ENCODE data around the gene C20orf141. TPM values are rescaled to one million over a fixed set of nuclear protein-coding genes. Genes with fewer than 3 reads are reported as not detected.
"Not testable (repeated sequence)": the region's sequence is repeated elsewhere in the genome, so short reads cannot be mapped to it uniquely, and the experiment has no call there.

Gene C20orf141
- total RNA-seq, 1 donor from 2014 or later = not detected

GRCh38 chr20:2816583-2817340 lies 2.0 kb downstream of the C20orf141 start:
- Mint-ChIP-seq H3K9me3 (peaks cover 13% of the 10 kb centered on the region), H3K4me1 (ENCODE audit: low read depth) (peaks cover 6% of the 10 kb centered on the region), H3K36me3 (ENCODE audit: low read depth) (no peaks in the 10 kb centered on the region), H3K27ac (no peak overlapping the region), H3K27me3 (ENCODE audit: low read depth) (peaks cover 58% of the 10 kb centered on the region), H3K4me3 (ENCODE audit: low read depth) (no peak overlapping the region)
- intact Hi-C loops (cut with micrococcal nuclease) = no loop called here
- DNase-seq (ENCODE audit: low spot score) = no peak

GRCh38 chr20:2817341-2817726 lies 2.5 kb downstream of the C20orf141 start:
- Mint-ChIP-seq H3K9me3 (peaks cover 7% of the 10 kb centered on the region), H3K36me3 (ENCODE audit: low read depth) (no peaks in the 10 kb centered on the region), H3K4me3 (ENCODE audit: low read depth) (no peak overlapping the region), H3K27ac (no peak overlapping the region), H3K27me3 (ENCODE audit: low read depth) (peaks cover 53% of the 10 kb centered on the region), H3K4me1 (ENCODE audit: low read depth) (peaks cover 7% of the 10 kb centered on the region)
- no peak for DNase-seq (ENCODE audit: low spot score)
- intact Hi-C loops (cut with micrococcal nuclease) = no loop called here

DNA sequence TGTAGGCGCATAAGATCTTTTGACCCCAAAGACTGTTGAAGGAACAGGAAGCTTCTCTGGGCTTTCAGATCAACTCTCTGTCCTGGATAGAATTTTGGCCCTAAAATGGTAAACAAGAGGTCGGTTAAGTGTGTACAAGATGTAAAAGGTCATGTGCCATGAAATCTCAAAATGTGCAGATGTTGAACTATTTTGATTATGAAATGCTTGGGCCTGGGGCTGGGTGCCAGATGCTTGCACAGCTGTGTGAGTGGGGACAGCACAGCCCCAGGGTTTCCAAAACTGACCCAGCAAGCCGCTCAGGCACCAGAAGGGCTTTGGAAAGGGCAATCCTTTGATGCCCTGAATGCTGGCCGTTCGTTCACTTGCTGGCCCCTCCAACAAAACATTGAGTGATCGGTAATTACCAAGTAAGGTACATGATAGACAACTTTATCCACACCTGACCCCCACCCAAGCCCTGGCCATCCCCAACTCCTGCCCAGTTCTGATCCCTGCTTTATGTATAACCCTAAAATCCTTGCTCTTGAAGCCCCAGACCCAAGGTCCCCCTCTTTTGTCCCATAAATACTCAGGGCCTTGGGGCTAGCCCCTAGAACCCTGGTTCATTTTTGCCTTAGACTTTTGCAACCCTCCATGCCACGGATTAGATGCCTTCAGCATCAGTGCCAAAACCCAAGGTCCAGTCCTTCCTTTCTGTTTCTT lies 3.3 kb downstream of the C20orf141 start:
- Mint-ChIP-seq H3K36me3 (ENCODE audit: low read depth) (no peaks in the 10 kb centered on the region), H3K4me1 (ENCODE audit: low read depth) (peaks cover 7% of the 10 kb centered on the region), H3K27ac (no peak overlapping the region), H3K9me3 (peaks cover 4% of the 10 kb centered on the region), H3K27me3 (ENCODE audit: low read depth) (peaks cover 49% of the 10 kb centered on the region), H3K4me3 (ENCODE audit: low read depth) (no peak overlapping the region)
- no peak for DNase-seq (ENCODE audit: low spot score)
- intact Hi-C loops (cut with micrococcal nuclease) = no loop called here

- intact Hi-C loops (cut with micrococcal nuclease) = no loop called here
Observed at GRCh38 chr20:2820084-2820895, 5.5 kb downstream of the C20orf141 start.

GRCh38 chr20:2820896-2821869 lies 6.4 kb downstream of the C20orf141 start:
- no peak for DNase-seq (ENCODE audit: low spot score)
- peaks cover 40% of the 10 kb centered on the region for H3K27me3 Mint-ChIP-seq (ENCODE audit: low read depth)
- no peaks in the 10 kb centered on the region for H3K36me3 Mint-ChIP-seq (ENCODE audit: low read depth)
- no peak overlapping the region for H3K27ac Mint-ChIP-seq
- peaks cover 12% of the 10 kb centered on the region for H3K4me1 Mint-ChIP-seq (ENCODE audit: low read depth)
- no peaks in the 10 kb centered on the region for H3K9me3 Mint-ChIP-seq
- H3K4me3 Mint-ChIP-seq (ENCODE audit: low read depth) = peak overlapping the region; percentile 39
- intact Hi-C loops (cut with micrococcal nuclease) = no loop called here

More at GRCh38 chr20:2820084-2820895, 5.5 kb downstream of the C20orf141 start:
- no peaks in the 10 kb centered on the region for H3K36me3 Mint-ChIP-seq (ENCODE audit: low read depth)
- H3K4me1 Mint-ChIP-seq (ENCODE audit: low read depth) = peaks cover 7% of the 10 kb centered on the region
- H3K27me3 Mint-ChIP-seq (ENCODE audit: low read depth) = peaks cover 35% of the 10 kb centered on the region
- no peak overlapping the region for H3K4me3 Mint-ChIP-seq (ENCODE audit: low read depth)
- no peaks in the 10 kb centered on the region for H3K9me3 Mint-ChIP-seq
- H3K27ac Mint-ChIP-seq = no peak overlapping the region
- no peak for DNase-seq (ENCODE audit: low spot score)

DNA sequence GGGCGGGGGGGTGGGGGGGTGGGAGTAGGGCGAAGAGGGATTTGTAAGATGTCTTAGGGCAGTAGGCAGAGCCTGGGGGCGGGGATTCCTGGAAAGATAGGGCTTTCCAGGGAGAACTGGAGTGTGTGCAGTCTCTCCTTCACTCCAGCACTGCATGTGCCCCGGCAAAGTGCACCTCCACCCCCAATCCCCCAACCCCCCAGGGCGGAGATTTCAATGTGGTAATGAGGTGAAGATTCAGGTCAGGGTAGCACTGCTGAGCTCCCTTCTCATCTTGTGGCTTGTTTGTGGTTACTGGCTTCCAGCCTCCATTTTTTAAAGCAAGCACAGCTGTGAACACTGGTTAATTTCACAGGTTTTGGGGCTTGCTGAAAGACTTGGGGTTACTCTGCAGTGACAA lies 7.3 kb downstream of the C20orf141 start:
- peaks cover 48% of the 10 kb centered on the region for H3K27me3 Mint-ChIP-seq (ENCODE audit: low read depth)
- intact Hi-C loops (cut with micrococcal nuclease) = no loop called here
- no peak overlapping the region for H3K4me3 Mint-ChIP-seq (ENCODE audit: low read depth)
- no peaks in the 10 kb centered on the region for H3K9me3 Mint-ChIP-seq
- peak; percentile 56 for DNase-seq (ENCODE audit: low spot score)
- H3K36me3 Mint-ChIP-seq (ENCODE audit: low read depth) = no peaks in the 10 kb centered on the region
- peaks cover 21% of the 10 kb centered on the region for H3K4me1 Mint-ChIP-seq (ENCODE audit: low read depth)
- no peak overlapping the region for H3K27ac Mint-ChIP-seq

GRCh38 chr20:2825761-2826160 lies 11.0 kb downstream of the C20orf141 start:
- Mint-ChIP-seq H3K27ac (no peak overlapping the region), H3K27me3 (ENCODE audit: low read depth) (peaks cover 44% of the 10 kb centered on the region), H3K36me3 (ENCODE audit: low read depth) (no peaks in the 10 kb centered on the region), H3K9me3 (no peaks in the 10 kb centered on the region), H3K4me1 (ENCODE audit: low read depth) (peaks cover 21% of the 10 kb centered on the region), H3K4me3 (ENCODE audit: low read depth) (peak overlapping the region; percentile 52)
- intact Hi-C loops (cut with micrococcal nuclease) = no loop called here
- DNase-seq (ENCODE audit: low spot score) = no peak

DNA sequence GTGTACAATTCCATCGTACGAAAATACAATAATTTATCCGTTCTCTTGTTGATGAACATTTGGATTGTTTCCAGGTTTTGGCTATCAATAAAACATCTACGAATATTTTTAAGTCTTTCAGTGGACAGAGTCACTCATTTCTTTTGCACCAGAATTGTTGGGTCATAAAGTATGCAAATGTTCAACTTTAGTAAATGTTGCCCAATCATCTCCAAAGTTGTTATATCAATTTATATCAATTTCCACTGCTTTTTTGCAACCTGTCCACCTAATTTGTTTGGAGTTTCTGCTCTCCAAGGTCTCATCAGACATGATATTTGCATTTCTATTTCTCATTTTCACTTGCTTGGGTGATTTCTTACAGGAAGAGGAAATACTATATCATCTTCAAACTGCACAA lies 11.9 kb downstream of the C20orf141 start:
- Mint-ChIP-seq H3K4me3 (ENCODE audit: low read depth) (no peak overlapping the region), H3K4me1 (ENCODE audit: low read depth) (peaks cover 18% of the 10 kb centered on the region), H3K27ac (no peak overlapping the region), H3K36me3 (ENCODE audit: low read depth) (no peaks in the 10 kb centered on the region), H3K27me3 (ENCODE audit: low read depth) (peaks cover 40% of the 10 kb centered on the region), H3K9me3 (no peaks in the 10 kb centered on the region)
- intact Hi-C loops (cut with micrococcal nuclease) = no loop called here
- no peak for DNase-seq (ENCODE audit: low spot score)

- intact Hi-C loops (cut with micrococcal nuclease) = no loop called here
- Mint-ChIP-seq H3K4me1 (ENCODE audit: low read depth) (peaks cover 20% of the 10 kb centered on the region), H3K36me3 (ENCODE audit: low read depth) (no peaks in the 10 kb centered on the region), H3K9me3 (no peaks in the 10 kb centered on the region), H3K27me3 (ENCODE audit: low read depth) (peaks cover 39% of the 10 kb centered on the region), H3K4me3 (ENCODE audit: low read depth) (no peak overlapping the region), H3K27ac (no peak overlapping the region)
- DNase-seq (ENCODE audit: low spot score) = no peak
Observed at GRCh38 chr20:2829376-2829775, 14.6 kb downstream of the C20orf141 start.

- H3K36me3 Mint-ChIP-seq (ENCODE audit: low read depth); H3K9me3 Mint-ChIP-seq; intact Hi-C loops (cut with micrococcal nuclease); DNase-seq (ENCODE audit: low spot score); H3K27ac Mint-ChIP-seq; H3K4me3 Mint-ChIP-seq (ENCODE audit: low read depth): not testable (repeated sequence)
- Mint-ChIP-seq H3K4me1 (ENCODE audit: low read depth) (peaks cover 14% of the 10 kb centered on the region), H3K27me3 (ENCODE audit: low read depth) (peaks cover 33% of the 10 kb centered on the region)
Observed at GRCh38 chr20:2831206-2831605, 16.4 kb downstream of the C20orf141 start.

DNA sequence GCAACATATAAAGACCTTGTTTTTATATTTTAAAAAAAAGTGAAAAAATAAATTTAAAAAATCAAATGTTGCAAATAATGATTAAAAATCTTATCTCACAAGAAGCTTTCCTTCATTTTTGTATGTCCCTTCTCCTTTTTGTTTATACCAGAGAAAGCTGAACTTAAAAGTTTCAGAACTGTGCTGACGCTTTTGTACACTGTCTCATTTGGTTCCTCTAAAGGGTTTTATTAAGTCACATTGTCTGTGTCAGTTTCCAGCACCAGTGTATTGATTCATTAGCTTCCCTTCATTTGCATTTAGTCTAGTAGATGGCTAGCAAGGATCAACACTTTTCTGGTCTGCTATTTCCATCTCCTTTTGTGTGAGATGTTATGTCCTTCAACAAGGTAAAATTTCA lies 19.0 kb downstream of the C20orf141 start:
- H3K9me3 Mint-ChIP-seq = no peaks in the 10 kb centered on the region
- peaks cover 3% of the 10 kb centered on the region for H3K4me1 Mint-ChIP-seq (ENCODE audit: low read depth)
- peaks cover 10% of the 10 kb centered on the region for H3K27me3 Mint-ChIP-seq (ENCODE audit: low read depth)
- H3K27ac Mint-ChIP-seq = no peak overlapping the region
- DNase-seq (ENCODE audit: low spot score) = no peak
- H3K36me3 Mint-ChIP-seq (ENCODE audit: low read depth) = peaks cover 11% of the 10 kb centered on the region
- no peak overlapping the region for H3K4me3 Mint-ChIP-seq (ENCODE audit: low read depth)
- intact Hi-C loops (cut with micrococcal nuclease) = no loop called here
